ENCODE data around the gene OTUD1.

DNA sequence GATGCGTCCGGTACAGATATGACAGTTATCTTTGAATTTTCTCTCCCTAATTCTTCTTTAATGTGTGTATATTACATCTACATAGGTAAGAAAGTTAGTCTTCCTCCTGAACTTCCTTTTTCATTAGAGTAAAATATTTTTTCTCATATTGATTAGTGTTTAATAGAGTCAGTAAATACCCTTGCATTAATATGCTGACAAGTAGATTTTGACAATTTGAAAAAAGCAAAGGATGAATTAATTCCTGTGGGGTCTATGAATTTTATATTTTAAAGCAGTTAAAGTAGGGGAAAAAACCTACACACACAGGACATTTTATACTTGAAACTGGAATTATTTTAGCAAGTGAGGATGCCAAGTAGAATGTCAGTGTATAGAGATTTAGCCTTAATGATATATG is 9.4 kb downstream of the OTUD1 start:
- TF ChIP-seq, protein P1, sequence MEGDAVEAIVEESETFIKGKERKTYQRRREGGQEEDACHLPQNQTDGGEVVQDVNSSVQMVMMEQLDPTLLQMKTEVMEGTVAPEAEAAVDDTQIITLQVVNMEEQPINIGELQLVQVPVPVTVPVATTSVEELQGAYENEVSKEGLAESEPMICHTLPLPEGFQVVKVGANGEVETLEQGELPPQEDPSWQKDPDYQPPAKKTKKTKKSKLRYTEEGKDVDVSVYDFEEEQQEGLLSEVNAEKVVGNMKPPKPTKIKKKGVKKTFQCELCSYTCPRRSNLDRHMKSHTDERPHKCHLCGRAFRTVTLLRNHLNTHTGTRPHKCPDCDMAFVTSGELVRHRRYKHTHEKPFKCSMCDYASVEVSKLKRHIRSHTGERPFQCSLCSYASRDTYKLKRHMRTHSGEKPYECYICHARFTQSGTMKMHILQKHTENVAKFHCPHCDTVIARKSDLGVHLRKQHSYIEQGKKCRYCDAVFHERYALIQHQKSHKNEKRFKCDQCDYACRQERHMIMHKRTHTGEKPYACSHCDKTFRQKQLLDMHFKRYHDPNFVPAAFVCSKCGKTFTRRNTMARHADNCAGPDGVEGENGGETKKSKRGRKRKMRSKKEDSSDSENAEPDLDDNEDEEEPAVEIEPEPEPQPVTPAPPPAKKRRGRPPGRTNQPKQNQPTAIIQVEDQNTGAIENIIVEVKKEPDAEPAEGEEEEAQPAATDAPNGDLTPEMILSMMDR (IDR thresholded peaks at IDR 0.05; ENCODE audit: poor library complexity) = no peak
- no peak for TF ChIP-seq EZH2 (IDR thresholded peaks at IDR 0.05; ENCODE audit: borderline replicate concordance)
- TF ChIP-seq EZH2phosphoT487 (IDR thresholded peaks at IDR 0.05; ENCODE audit: low read depth, severe bottlenecking, unreplicated experiment) = no peak

Measured in hepatocyte (in vitro differentiated cells).